GM18951 (cell line): ENCODE data around the gene ZNF649.
"Not testable (repeated sequence)": the region's sequence is repeated elsewhere in the genome, so short reads cannot be mapped to it uniquely, and the experiment has no call there.

Experiments
- POLR2A ChIP-seq: IDR thresholded peaks from 4 replicates; pipeline ENCODE4 v1.6.1; 2011; ENCODE audit warnings: mild to moderate bottlenecking; ENCODE audit not compliant: insufficient read length, insufficient read depth; ENCODE audit errors: extremely low read depth
- in situ Hi-C: fragments of 300-500 bp; cut with MboI; formaldehyde crosslinking; loops from one replicate; pipeline ENCODE4 v1.12.0; 2022; ENCODE audit warnings: low sequenced_read_pairs, mixed read lengths, inconsistent platforms; ENCODE audit not compliant: unreplicated experiment

ZNF649 gene

GRCh38 chr19:51915324-51915867 is 10.6 kb upstream of the ZNF649 start:
- no peak for TF ChIP-seq POLR2A
- in situ Hi-C loops: no loop called here

GRCh38 chr19:51907981-51908380 is 3.2 kb upstream of the ZNF649 start:
- in situ Hi-C loops: not testable (repeated sequence)

GRCh38 chr19:51906108-51906507 is 1.3 kb upstream of the ZNF649 start:
- in situ Hi-C loops: not testable (repeated sequence)

GRCh38 chr19:51905639-51906038 is 822 bp upstream of the ZNF649 start:
- in situ Hi-C loops: not testable (repeated sequence)

- no peak for TF ChIP-seq POLR2A
- in situ Hi-C loops: no loop called here
These were observed 389 bp upstream of the ZNF649 start for GRCh38 chr19:51905206-51905605.

GRCh38 chr19:51903192-51903591 is 1.6 kb downstream of the ZNF649 start:
- in situ Hi-C loops: no loop called here

GRCh38 chr19:51901860-51902259 is 3.0 kb downstream of the ZNF649 start:
- in situ Hi-C loops: no loop called here
- no peak for TF ChIP-seq POLR2A

More at GRCh38 chr19:51903192-51903591, 1.6 kb downstream of the ZNF649 start:
- no peak for TF ChIP-seq POLR2A

- TF ChIP-seq POLR2A: no peak
- in situ Hi-C loops: no loop called here
These were observed 13.5 kb downstream of the ZNF649 start for GRCh38 chr19:51891193-51891747.

GRCh38 chr19:51889934-51890333 is 14.9 kb downstream of the ZNF649 start:
- in situ Hi-C loops: no loop called here
- TF ChIP-seq POLR2A: no peak

GRCh38 chr19:51887522-51888498 is 17.0 kb downstream of the ZNF649 start, which contains the start of gene ZNF577:
TSS of gene ZNF577 (minus strand) at chr19:51887951. CDS start at chr19:51880382, 7,569 bp downstream.
- in situ Hi-C loops: no loop called here
- TF ChIP-seq POLR2A: no peak

GRCh38 chr19:51884713-51885112 is 20.1 kb downstream of the ZNF649 start:
- TF ChIP-seq POLR2A: no peak
- in situ Hi-C loops: no loop called here

- in situ Hi-C loops: no loop called here
- no peak for TF ChIP-seq POLR2A
These were observed 22.3 kb downstream of the ZNF649 start for GRCh38 chr19:51882518-51882917.

GRCh38 chr19:51873097-51873496 is 31.7 kb downstream of the ZNF649 start:
- in situ Hi-C loops: no loop called here
- TF ChIP-seq POLR2A: no peak

GRCh38 chr19:51861870-51862622 is 42.8 kb downstream of the ZNF649 start:
- no peak for TF ChIP-seq POLR2A
- in situ Hi-C loops: no loop called here
